Epithelial cell of proximal tubule (primary cell): ENCODE data around the gene HAPLN3. TPM values are rescaled to one million over a fixed set of nuclear protein-coding genes. Genes with fewer than 3 reads are reported as not detected.

ENCODE experiments used
- DNase-seq: peaks from one replicate; pipeline ENCODE4 v3.0.0-alpha.2; 2011; ENCODE audit warnings: low read depth
- H3K4me3 ChIP-seq: 2 replicates; pipeline ENCODE4 v1.5.1; 2011; ENCODE audit warnings: low read depth, mild to moderate bottlenecking, low read length
- CTCF ChIP-seq: conservative IDR thresholded peaks from 2 replicates; pipeline ENCODE4 v1.5.1; 2012; ENCODE audit warnings: low read depth, mild to moderate bottlenecking, low read length
- total RNA-seq: library from RNA; depleted of rRNA; stranded (reverse); fragments of >200 nt; gene quantifications from 2 replicates; pipeline ENCODE4 v1.2.3, GENCODE V29; 2015

HAPLN3 gene
- total RNA-seq, 1 donor from 2014 or later = 21.9 TPM

DNA sequence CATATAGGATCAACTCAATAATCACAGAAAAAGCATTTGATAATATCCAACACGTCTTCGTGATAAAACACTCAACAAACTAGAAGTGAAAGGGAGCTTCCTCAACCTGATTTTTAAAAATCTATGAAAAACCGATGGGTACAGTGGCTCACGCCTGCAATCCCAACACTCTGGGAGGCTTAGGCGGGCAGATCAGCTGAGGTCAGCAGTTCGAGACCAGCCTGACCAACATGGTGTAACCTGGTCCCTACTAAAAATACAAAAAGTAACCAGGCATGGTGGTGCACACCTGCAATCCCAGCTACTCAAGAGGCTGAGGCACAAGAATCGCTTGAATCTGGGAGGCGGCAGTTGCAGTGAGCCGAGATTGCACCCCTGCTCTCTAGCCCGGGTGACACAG, 20.0 kb upstream of the HAPLN3 start:
- TF ChIP-seq CTCF = no peak
- DNase-seq = no peak
- H3K4me3 ChIP-seq = no peak overlapping the region

DNA sequence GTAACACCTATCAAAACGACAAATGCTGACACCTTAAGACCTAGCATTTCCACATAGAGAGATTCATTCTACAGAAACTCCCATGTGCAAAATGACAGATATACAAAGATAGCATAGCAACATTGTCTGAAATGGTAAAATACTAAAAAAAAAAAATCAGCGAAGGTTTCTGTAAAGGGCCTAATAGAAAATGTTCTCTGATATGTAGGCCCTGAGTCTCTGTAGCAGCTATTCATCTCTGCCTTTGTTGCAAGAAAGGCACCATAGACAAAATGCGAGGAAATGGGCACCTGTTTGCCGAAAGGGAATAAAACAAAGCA, 18.5 kb upstream of the HAPLN3 start:
- H3K4me3 ChIP-seq = peak overlapping the region; percentile 77
- TF ChIP-seq CTCF = no peak

DNA sequence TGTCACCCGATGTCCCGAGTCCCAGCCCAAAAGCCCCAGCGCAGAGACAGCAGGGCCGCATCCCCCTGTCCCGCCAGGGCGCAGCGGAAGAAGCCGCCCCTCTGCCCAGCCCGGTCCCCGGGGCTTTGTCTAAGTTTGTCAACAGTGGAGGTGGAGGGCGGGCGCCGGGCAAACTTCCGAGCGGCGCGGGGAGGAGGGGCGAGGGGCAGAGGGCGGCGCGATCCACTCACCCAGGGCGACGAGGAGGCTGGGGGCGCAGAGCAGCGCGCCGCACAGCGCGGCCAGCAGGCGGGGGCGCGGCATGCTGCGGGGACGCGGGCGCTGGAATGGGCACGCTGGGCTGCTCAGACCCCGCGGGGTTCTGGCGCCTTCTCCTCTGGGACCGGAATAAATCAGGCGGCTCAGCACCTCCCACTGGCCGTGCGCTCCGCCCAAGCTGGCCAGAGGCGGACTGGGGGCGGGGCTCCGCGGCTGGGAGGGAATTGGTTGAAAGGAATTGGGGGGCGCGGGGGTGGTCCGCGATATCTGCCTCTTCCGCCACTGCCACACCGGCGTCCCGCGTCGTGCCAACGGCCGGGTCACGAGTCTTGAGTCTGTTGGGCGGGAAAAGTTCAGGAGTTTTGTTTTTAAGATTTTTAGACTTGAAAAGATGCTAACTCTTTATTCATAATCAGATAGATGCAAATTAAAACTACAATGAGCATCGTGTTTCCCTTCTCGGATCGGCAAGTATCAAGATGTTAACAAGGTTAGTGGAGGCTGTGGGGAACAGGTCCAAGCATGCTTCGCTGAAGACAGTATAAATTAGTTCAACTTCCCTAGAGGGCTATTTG, 17.9 kb upstream of the HAPLN3 start, which contains the start of gene MFGE8:
Gene MFGE8 (minus strand): TSS at position 363 of the 833 bp plus-strand sequence. CDS start 60 bp downstream, at position 303.
- no peak for TF ChIP-seq CTCF

More for the DNA sequence above, 18.5 kb upstream of the HAPLN3 start:
- no peak for DNase-seq

GRCh38 chr15:88912500-88912921, 17.2 kb upstream of the HAPLN3 start:
- no peak for DNase-seq
- TF ChIP-seq CTCF = no peak
- H3K4me3 ChIP-seq = peak overlapping the region; percentile 77

More for the DNA sequence above, 17.9 kb upstream of the HAPLN3 start, which contains the start of gene MFGE8:
- peak within 1 kb of the TSS; percentile 77 for H3K4me3 ChIP-seq
- no peak for DNase-seq

DNA sequence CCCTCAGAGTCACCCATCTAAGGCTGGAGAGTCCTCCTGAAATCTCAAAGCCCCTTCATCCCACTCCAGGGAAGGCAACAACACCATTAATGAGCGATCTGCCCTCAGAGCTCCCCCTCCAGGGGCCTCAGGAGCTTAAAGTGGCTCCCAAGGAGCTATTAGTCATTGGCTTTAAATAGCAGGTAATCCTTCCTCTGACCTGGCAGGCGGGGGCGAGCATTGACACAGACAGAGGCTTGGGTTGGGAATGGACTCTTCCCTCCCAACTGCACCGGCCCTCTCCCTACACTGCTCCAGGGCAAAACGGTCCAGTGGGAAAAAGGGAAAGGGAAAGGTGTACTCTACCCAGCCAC, 16.4 kb upstream of the HAPLN3 start:
- H3K4me3 ChIP-seq = peak overlapping the region; percentile 77
- DNase-seq = no peak
- TF ChIP-seq CTCF = no peak

DNA sequence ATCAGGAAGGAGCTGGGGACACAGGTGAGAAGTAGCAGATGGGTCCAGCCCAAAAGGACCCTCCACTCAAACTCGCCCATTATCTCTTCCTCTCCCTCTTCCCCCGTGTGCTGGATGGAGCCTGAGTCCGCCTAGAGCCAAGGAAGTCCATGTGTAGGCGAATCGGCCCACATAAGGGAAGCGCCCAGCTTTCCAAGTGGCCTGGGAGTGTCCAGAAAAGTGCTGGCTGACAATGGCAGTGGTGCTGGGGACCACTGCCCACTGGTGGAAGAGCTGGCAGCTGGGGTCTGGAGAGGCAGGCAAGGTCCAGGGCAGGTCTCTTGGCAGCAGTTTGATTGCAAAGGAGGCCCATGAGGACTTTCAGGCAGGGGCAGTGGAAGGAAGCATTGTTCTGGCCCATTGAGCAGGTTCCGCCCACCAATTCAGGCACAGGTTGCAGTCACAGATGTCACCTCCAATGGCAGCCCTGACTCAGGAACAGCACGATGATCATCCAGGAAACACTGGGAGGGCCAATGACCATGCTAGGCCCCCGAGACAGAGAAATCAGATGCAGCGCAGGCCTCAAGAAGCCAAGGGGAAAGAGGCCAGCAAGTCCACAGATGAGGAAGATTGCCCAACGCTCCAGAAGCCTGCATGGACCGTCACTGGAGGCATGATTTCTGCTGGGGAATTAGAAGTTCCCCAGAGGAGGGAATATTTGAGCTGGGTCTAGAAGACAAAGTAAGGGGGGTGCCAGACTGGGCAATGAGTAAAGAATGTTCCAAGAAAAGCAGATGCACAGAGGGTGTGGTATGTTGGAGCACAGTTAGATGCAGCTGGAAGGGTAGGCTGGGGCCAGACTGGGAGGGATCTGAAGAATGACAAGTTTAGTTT, 14.8 kb upstream of the HAPLN3 start:
- DNase-seq = no peak
- H3K4me3 ChIP-seq = no peak overlapping the region
- no peak for TF ChIP-seq CTCF
